OCI-LY7 (cell line): ENCODE data around the gene AFF2. TPM values are rescaled to one million over a fixed set of nuclear protein-coding genes. Genes with fewer than 3 reads are reported as not detected.

ENCODE experiments used
- BruUV-seq: library from RNA; stranded (reverse); fragments of 400-500 nt; replicated peaks from 2 replicates; lab custom pipeline; 2021; lab: Mats Ljungman, UMichigan
- CTCF ChIA-PET: fragments of 300-600 bp; sonication (Branson Sonifier 250); formaldehyde crosslinking; loops from one replicate; lab custom pipeline; 2022; ENCODE audit warnings: antibody characterized with exemption; ENCODE audit not compliant: unreplicated experiment; lab: Charles Lee
- POLR2A ChIA-PET: fragments of 300-600 bp; sonication (Branson Sonifier 250); formaldehyde crosslinking; loops from one replicate; lab custom pipeline; 2022; ENCODE audit warnings: antibody characterized with exemption; lab: Charles Lee
- DNase-seq: peaks from one replicate; pipeline ENCODE4 v3.0.0-alpha.2; 2015; ENCODE audit warnings: low spot score
- H2AFZ ChIP-seq: fragments of 200-600 bp; sonication (generic), shearing (Covaris generic); 2 replicates; pipeline ENCODE4 v1.6.1; 2014; ENCODE audit warnings: mild to moderate bottlenecking, antibody characterized with exemption, low read length, moderate library complexity
- H3K27ac ChIP-seq: fragments of 200-600 bp; sonication (generic); 2 replicates; pipeline ENCODE4 v1.5.1; 2014; ENCODE audit warnings: mixed run types, low read depth, mild to moderate bottlenecking, moderate library complexity, low read length, inconsistent platforms; ENCODE audit not compliant: poor library complexity, severe bottlenecking
- H3K36me3 ChIP-seq: fragments of 200-600 bp; sonication (generic); 2 replicates; pipeline ENCODE4 v1.6.1; 2014; ENCODE audit warnings: mild to moderate bottlenecking, antibody characterized with exemption, low read length, moderate library complexity, mixed read lengths; ENCODE audit not compliant: insufficient read depth
- H3K4me1 ChIP-seq: fragments of 200-600 bp; sonication (generic); 2 replicates; pipeline ENCODE4 v1.5.1; 2014; ENCODE audit warnings: mild to moderate bottlenecking, low read length; ENCODE audit not compliant: insufficient read depth, poor library complexity, severe bottlenecking
- H3K4me2 ChIP-seq: fragments of 200-600 bp; sonication (generic); 2 replicates; pipeline ENCODE4 v1.6.1; 2014; ENCODE audit warnings: mild to moderate bottlenecking, low read length
- H3K4me3 ChIP-seq: fragments of 200-600 bp; sonication (generic); 2 replicates; pipeline ENCODE4 v1.5.1; 2014; ENCODE audit warnings: mild to moderate bottlenecking, low read depth, low read length; ENCODE audit not compliant: poor library complexity, severe bottlenecking
- H3K79me2 ChIP-seq: fragments of 200-600 bp; sonication (generic); 2 replicates; pipeline ENCODE4 v1.6.1; 2016; ENCODE audit warnings: low read depth, mild to moderate bottlenecking, low read length, moderate library complexity, mixed read lengths; ENCODE audit not compliant: insufficient read depth
- H3K9me2 ChIP-seq: fragments of 200-600 bp; sonication (generic); 2 replicates; pipeline ENCODE4 v1.6.1; 2016; ENCODE audit warnings: mild to moderate bottlenecking, low read length, mixed read lengths; ENCODE audit not compliant: insufficient read depth
- H3K9me3 ChIP-seq: fragments of 200-600 bp; sonication (generic); 2 replicates; pipeline ENCODE4 v1.6.1; 2014; ENCODE audit warnings: mild to moderate bottlenecking, mixed run types, low read length, mixed read lengths
- H4K20me1 ChIP-seq: fragments of 200-600 bp; sonication (generic); 2 replicates; pipeline ENCODE4 v1.6.1; 2014; ENCODE audit warnings: mild to moderate bottlenecking, antibody characterized with exemption, low read length, moderate library complexity, mixed read lengths; ENCODE audit not compliant: insufficient read depth
- EZH2phosphoT487 ChIP-seq: fragments of 200-600 bp; sonication (generic); IDR thresholded peaks from 2 replicates; pipeline ENCODE4 v1.6.1; 2018; ENCODE audit warnings: low read depth, borderline replicate concordance, mild to moderate bottlenecking, mixed run types, antibody characterized with exemption, low read length, moderate library complexity, mixed read lengths
- intact Hi-C: fragments of 100-400 bp; cut with micrococcal nuclease; formaldehyde crosslinking; loops from one replicate; pipeline ENCODE4 v1.10.0; 2022; ENCODE audit not compliant: unreplicated experiment
- total RNA-seq, 2 experiments: library from RNA; depleted of rRNA in 1 of 2; stranded (reverse); fragments of >200 nt in 1 of 2; shearing (Covaris generic) in 1 of 2; gene quantifications; 2 replicates each; pipeline ENCODE4 v1.2.3, GENCODE V29; 2014 to 2022
- TF ChIP-seq, protein P1 (sequence below): fragments of 200-600 bp; sonication (generic); conservative IDR thresholded peaks from 2 replicates; pipeline ENCODE4 v1.5.1; 2014; ENCODE audit warnings: mild to moderate bottlenecking, antibody characterized with exemption, low read length, moderate library complexity, mixed read lengths

Gene AFF2
- total RNA-seq, 2 experiments from 2014 or later = 102 to 106 TPM

DNA sequence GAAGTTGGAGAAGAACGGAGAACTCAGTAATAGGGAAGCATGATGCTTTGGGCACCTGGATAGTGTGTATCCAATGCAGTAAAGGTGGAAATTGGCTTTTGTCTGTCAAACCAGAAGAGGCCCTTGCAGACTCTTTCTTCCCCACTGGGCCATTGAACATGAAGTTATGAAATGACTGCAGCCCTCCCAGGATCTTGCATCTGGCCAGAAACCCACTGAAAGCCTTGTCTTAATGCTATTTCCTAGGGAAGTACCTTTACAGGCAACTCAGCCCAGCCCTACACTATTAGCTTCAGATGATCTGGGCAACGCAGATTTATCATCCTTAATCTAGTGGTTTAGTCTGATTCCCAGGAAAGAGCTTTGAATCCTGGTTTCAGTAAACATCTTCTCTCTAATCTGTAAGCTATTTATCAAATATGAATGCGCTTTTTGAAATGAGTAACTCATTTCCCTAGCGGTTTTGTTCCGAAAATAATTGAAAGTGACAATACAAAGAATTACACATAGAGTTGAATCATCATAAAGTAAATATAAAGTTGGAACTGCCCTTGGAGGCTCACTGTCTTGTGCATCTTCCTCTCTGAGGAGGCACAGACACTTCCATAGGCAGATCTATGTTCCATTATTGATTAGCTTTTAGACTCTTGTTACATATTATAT, 540.6 kb downstream of the AFF2 start:
- H3K36me3 ChIP-seq = no peaks in the 10 kb centered on the region
- POLR2A ChIA-PET = interaction anchor here (0.7 kb wide), 1 partner anchor 10 kb away, joined by 3 read pairs; no protein-coding TSS in a partner anchor
- H3K9me2 ChIP-seq = no peaks in the 10 kb centered on the region
- DNase-seq = no peak
- no peaks in the 10 kb centered on the region for H3K79me2 ChIP-seq
- no TSS peak for BruUV-seq
- intact Hi-C loops = no loop called here
- no peak overlapping the region for H3K4me3 ChIP-seq
- H3K4me1 ChIP-seq = no peaks in the 10 kb centered on the region
- H4K20me1 ChIP-seq = no peaks in the 10 kb centered on the region
- no peak overlapping the region for H3K4me2 ChIP-seq
- CTCF ChIA-PET = no interaction called here
- no peak for TF ChIP-seq EZH2phosphoT487
- TF ChIP-seq, protein P1, sequence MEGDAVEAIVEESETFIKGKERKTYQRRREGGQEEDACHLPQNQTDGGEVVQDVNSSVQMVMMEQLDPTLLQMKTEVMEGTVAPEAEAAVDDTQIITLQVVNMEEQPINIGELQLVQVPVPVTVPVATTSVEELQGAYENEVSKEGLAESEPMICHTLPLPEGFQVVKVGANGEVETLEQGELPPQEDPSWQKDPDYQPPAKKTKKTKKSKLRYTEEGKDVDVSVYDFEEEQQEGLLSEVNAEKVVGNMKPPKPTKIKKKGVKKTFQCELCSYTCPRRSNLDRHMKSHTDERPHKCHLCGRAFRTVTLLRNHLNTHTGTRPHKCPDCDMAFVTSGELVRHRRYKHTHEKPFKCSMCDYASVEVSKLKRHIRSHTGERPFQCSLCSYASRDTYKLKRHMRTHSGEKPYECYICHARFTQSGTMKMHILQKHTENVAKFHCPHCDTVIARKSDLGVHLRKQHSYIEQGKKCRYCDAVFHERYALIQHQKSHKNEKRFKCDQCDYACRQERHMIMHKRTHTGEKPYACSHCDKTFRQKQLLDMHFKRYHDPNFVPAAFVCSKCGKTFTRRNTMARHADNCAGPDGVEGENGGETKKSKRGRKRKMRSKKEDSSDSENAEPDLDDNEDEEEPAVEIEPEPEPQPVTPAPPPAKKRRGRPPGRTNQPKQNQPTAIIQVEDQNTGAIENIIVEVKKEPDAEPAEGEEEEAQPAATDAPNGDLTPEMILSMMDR = no peak
- H3K27ac ChIP-seq = no peak overlapping the region
- H3K9me3 ChIP-seq = no peaks in the 10 kb centered on the region
- H2AFZ ChIP-seq = no peak overlapping the region

DNA sequence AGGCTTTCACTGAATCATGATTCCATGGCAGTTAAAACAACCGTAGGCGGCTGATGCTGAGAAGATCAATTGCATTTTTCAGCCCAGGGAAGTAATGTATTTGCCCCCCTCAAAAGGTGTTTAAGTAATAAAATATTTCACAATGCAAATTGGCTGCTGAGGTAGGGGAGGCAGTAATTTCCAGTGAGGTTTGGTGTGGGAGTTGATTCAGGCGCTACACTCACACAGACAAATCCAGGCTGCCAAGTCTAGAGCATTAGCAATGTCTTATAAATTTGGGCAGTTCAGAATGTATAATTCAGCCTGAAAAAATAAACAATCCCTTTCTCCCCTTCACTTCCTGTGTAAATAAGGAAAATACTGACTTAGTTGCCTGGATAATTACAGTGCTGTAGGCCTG, 543.0 kb downstream of the AFF2 start:
- no peak overlapping the region for H3K4me2 ChIP-seq
- no peaks in the 10 kb centered on the region for H3K79me2 ChIP-seq
- H2AFZ ChIP-seq = no peak overlapping the region
- H4K20me1 ChIP-seq = no peaks in the 10 kb centered on the region
- no peak for DNase-seq
- no peaks in the 10 kb centered on the region for H3K9me2 ChIP-seq
- H3K9me3 ChIP-seq = no peaks in the 10 kb centered on the region
- no peak for TF ChIP-seq EZH2phosphoT487
- TF ChIP-seq, protein P1 = no peak
- no peak overlapping the region for H3K4me3 ChIP-seq
- no peaks in the 10 kb centered on the region for H3K4me1 ChIP-seq
- ChIA-PET POLR2A (no interaction called here), CTCF (no interaction called here)
- H3K36me3 ChIP-seq = no peaks in the 10 kb centered on the region
- H3K27ac ChIP-seq = no peak overlapping the region
- no TSS peak for BruUV-seq
- intact Hi-C loops = no loop called here

DNA sequence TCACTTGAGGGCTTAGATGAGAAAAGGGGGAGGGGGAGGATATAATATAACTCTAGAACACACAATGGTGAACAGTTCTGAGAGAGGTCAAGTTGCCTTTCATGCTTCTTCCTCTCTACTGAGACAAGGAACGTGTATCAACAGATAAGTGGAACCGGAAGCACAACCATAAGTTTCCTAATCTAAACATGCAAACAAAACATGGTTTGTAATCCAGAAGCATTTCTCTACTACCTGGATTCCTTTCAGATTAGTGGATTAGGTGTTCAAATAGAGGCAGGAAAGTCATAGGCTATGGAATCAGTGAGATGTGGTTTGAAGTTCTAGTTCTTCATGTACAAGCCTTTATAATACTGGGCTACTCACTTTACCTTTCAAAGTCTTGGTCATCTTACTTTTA, 544.1 kb downstream of the AFF2 start:
- Histone ChIP-seq H3K4me3 (no peak overlapping the region), H3K4me1 (no peaks in the 10 kb centered on the region), H3K9me3 (no peaks in the 10 kb centered on the region), H3K9me2 (no peaks in the 10 kb centered on the region), H3K27ac (no peak overlapping the region), H4K20me1 (no peaks in the 10 kb centered on the region), H3K36me3 (no peaks in the 10 kb centered on the region), H3K4me2 (no peak overlapping the region), H2AFZ (no peak overlapping the region), H3K79me2 (no peaks in the 10 kb centered on the region)
- intact Hi-C loops = no loop called here
- POLR2A ChIA-PET = interaction anchor here (0.7 kb wide), 1 partner anchor 1079 kb away, joined by 4 read pairs; no protein-coding TSS in a partner anchor
- CTCF ChIA-PET = no interaction called here
- DNase-seq = no peak
- no TSS peak for BruUV-seq
- TF ChIP-seq, protein P1 = no peak
- TF ChIP-seq EZH2phosphoT487 = no peak
